Vagina (tissue), 2 donors: ENCODE measurements around the gene B4GALT5. TPM values are rescaled to one million over a fixed set of nuclear protein-coding genes. Genes with fewer than 3 reads are reported as not detected.
A peak's percentile ranks its signal among the peaks of the same experiment; 100 is the strongest.

Experiments
- DNase-seq, 2 donors: peaks; one replicate each; pipeline ENCODE4 v3.0.0-alpha.2; 2017; ENCODE audit errors: extremely low spot score in 2 of 2
- H3K27ac ChIP-seq: fragments of 200-600 bp; sonication (generic); one replicate; pipeline ENCODE4 v1.5.1; 2019
- H3K27me3 ChIP-seq: fragments of 200-600 bp; sonication (generic); one replicate; pipeline ENCODE4 v1.5.1; 2019
- H3K36me3 ChIP-seq, 2 donors: fragments of 200-600 bp; sonication (generic); one replicate each; pipeline ENCODE4 v1.5.1; 2017 to 2019
- H3K4me1 ChIP-seq: fragments of 200-600 bp; sonication (generic); one replicate; pipeline ENCODE4 v1.5.1; 2019
- H3K4me3 ChIP-seq, 2 donors: fragments of 200-600 bp; sonication (generic); 1 replicate in 1 of 2; 2 replicates in 1 of 2; pipeline ENCODE4 v1.5.1; 2016 to 2019
- H3K9me3 ChIP-seq: fragments of 200-600 bp; sonication (generic); one replicate; pipeline ENCODE4 v1.5.1; 2019
- POLR2A ChIP-seq, 2 donors: fragments of 450-650 bp; IDR thresholded peaks; one replicate each; pipeline ENCODE4 v1.6.1; 2017; ENCODE audit warnings: antibody characterized with exemption in 2 of 2, mild to moderate bottlenecking in 2 of 2, moderate library complexity in 2 of 2
- POLR2AphosphoS5 ChIP-seq, 2 donors: sonication (generic); formaldehyde crosslinking; IDR thresholded peaks; one replicate each; pipeline ENCODE4 v1.9.0; 2017; ENCODE audit warnings: antibody characterized with exemption in 2 of 2, mild to moderate bottlenecking in 2 of 2, low read depth in 1 of 2; ENCODE audit not compliant: insufficient read depth in 1 of 2
- intact Hi-C: fragments of 100-400 bp; cut with DNase I; formaldehyde crosslinking; loops from one replicate; pipeline ENCODE4 v1.15.1; 2023
- total RNA-seq: library from RNA; depleted of rRNA; stranded (reverse); fragments of >200 nt; gene quantifications from one replicate; pipeline ENCODE4 v1.2.3, GENCODE V29; 2016
- TF ChIP-seq, protein P1 (sequence below), 3 experiments: fragments of 450-650 bp in 2 of 3; fragments of 200-600 bp in 1 of 3; sonication (generic) in 1 of 3; IDR thresholded peaks; one replicate each; pipeline ENCODE4 v1.5.1; 2017 to 2019; ENCODE audit warnings: antibody characterized with exemption in 3 of 3, mild to moderate bottlenecking in 2 of 3, moderate library complexity in 2 of 3

B4GALT5 gene
- total RNA-seq, 1 donor from 2014 or later: 17.9 TPM

- TF ChIP-seq POLR2AphosphoS5 (IDR thresholded peaks at IDR 0.05; ENCODE audit: insufficient read depth in 1 of 2, low read depth in 1 of 2) (peak in 1 of 2 donors; percentile 52), POLR2A (IDR thresholded peaks at IDR 0.05) (no peak)
- TF ChIP-seq, protein P1, sequence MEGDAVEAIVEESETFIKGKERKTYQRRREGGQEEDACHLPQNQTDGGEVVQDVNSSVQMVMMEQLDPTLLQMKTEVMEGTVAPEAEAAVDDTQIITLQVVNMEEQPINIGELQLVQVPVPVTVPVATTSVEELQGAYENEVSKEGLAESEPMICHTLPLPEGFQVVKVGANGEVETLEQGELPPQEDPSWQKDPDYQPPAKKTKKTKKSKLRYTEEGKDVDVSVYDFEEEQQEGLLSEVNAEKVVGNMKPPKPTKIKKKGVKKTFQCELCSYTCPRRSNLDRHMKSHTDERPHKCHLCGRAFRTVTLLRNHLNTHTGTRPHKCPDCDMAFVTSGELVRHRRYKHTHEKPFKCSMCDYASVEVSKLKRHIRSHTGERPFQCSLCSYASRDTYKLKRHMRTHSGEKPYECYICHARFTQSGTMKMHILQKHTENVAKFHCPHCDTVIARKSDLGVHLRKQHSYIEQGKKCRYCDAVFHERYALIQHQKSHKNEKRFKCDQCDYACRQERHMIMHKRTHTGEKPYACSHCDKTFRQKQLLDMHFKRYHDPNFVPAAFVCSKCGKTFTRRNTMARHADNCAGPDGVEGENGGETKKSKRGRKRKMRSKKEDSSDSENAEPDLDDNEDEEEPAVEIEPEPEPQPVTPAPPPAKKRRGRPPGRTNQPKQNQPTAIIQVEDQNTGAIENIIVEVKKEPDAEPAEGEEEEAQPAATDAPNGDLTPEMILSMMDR (IDR thresholded peaks at IDR 0.05): peak; percentile 97 to 100 (median 99)
- no peak for DNase-seq
- no peaks in the 10 kb centered on the region for H3K27me3 ChIP-seq
- peaks cover 10% of the 10 kb centered on the region for H3K4me1 ChIP-seq
- H3K4me3 ChIP-seq: peak overlapping the region in 1 of 2 donors; percentile 6
- no peak overlapping the region for H3K27ac ChIP-seq
- intact Hi-C loops: loop anchor here (5.0 kb wide), 2 partner anchors 101 to 236 kb away; partner anchors contain the start of gene B4GALT5
- no peaks in the 10 kb centered on the region for H3K9me3 ChIP-seq
- no peaks in the 10 kb centered on the region for H3K36me3 ChIP-seq
Observed at GRCh38 chr20:49610691-49611538, 102.8 kb downstream of the B4GALT5 start.

DNA sequence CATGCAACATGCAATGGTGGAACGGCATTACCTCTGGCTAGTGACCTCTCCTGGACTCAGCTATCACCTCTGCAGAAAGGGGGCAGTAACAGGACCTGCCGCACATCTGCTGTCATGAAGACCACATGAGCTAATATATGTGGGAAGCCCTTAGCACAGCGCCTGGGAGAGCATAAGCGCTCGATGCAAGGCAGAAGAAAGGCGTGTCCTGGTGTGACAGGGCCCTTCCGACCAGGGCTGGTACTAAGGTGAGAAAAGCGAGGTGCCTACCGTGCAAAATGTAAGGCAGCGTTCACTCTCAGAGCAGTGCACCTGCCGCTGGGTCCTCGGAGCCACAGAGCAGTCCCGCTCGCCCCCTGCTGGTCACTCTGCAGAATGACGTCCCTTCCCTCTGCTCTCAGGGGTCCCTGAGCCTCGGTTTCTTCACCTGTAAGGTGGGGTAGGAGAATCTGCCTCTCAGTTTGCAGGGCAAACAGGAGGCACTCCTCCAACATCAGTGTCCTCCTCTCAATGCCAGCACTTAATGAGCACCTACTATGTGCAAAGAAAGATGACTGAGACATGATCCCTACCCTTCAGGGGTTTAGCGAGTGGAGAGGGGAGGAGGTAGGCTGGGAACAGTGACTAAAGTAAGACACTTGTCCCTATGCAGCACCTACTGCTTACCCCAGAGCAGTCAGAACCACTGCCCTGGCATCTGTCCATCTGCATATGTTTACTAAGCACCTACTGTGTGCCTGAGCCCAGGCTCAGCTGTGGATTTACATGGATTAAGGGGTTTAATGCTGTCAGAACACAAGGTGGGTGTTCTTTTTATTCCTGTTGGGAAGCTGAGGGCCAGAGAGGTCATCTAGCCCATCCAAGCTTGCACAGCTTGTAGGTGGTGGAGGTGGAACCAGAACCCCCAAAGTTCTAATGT, 104.7 kb downstream of the B4GALT5 start:
- TF ChIP-seq, protein P1 (IDR thresholded peaks at IDR 0.05): peak; percentile 92 to 98 (median 96)
- no peak for TF ChIP-seq POLR2A (IDR thresholded peaks at IDR 0.05)
- Histone ChIP-seq H3K36me3 (no peaks in the 10 kb centered on the region), H3K9me3 (no peaks in the 10 kb centered on the region), H3K4me1 (peaks cover 24% of the 10 kb centered on the region), H3K27ac (no peak overlapping the region), H3K4me3 (no peak overlapping the region), H3K27me3 (no peaks in the 10 kb centered on the region)
- intact Hi-C loops: loop anchor here (2.0 to 10.0 kb wide), 2 partner anchors 66 to 274 kb away; no protein-coding TSS in a partner anchor
- no peak for DNase-seq

- H3K4me3 ChIP-seq: no peak overlapping the region
- TF ChIP-seq POLR2A (IDR thresholded peaks at IDR 0.05): no peak
- TF ChIP-seq, protein P1 (IDR thresholded peaks at IDR 0.05): no peak
- TF ChIP-seq POLR2AphosphoS5 (IDR thresholded peaks at IDR 0.05; ENCODE audit: insufficient read depth in 1 of 2, low read depth in 1 of 2): no peak
- intact Hi-C loops: loop anchor here (10.0 kb wide), 1 partner anchor 273 kb away; no protein-coding TSS in a partner anchor
- H3K36me3 ChIP-seq: no peaks in the 10 kb centered on the region
- no peak for DNase-seq
- H3K9me3 ChIP-seq: no peaks in the 10 kb centered on the region
- H3K27ac ChIP-seq: no peak overlapping the region
- peaks cover 24% of the 10 kb centered on the region for H3K4me1 ChIP-seq
- H3K27me3 ChIP-seq: no peaks in the 10 kb centered on the region
Observed at GRCh38 chr20:49607568-49607967, 106.1 kb downstream of the B4GALT5 start.

- H3K9me3 ChIP-seq: no peaks in the 10 kb centered on the region
- intact Hi-C loops: loop anchor here (10.0 kb wide), 1 partner anchor 268 kb away; no protein-coding TSS in a partner anchor
- H3K27me3 ChIP-seq: no peaks in the 10 kb centered on the region
- TF ChIP-seq, protein P1 (IDR thresholded peaks at IDR 0.05): no peak
- TF ChIP-seq POLR2A (IDR thresholded peaks at IDR 0.05) (no peak), POLR2AphosphoS5 (IDR thresholded peaks at IDR 0.05; ENCODE audit: insufficient read depth in 1 of 2, low read depth in 1 of 2) (no peak)
- no peak overlapping the region for H3K4me3 ChIP-seq
- H3K27ac ChIP-seq: no peak overlapping the region
- no peak for DNase-seq
- no peaks in the 10 kb centered on the region for H3K36me3 ChIP-seq
- peaks cover 14% of the 10 kb centered on the region for H3K4me1 ChIP-seq
Observed at GRCh38 chr20:49603209-49603627, 110.5 kb downstream of the B4GALT5 start.
